GM23248 (cell line): ENCODE results near the gene HSP90AB1. TPM values are rescaled to one million over a fixed set of nuclear protein-coding genes. Genes with fewer than 3 reads are reported as not detected.

Source experiments
- DNase-seq: peaks from one replicate; pipeline ENCODE4 v3.0.0-alpha.2; 2015
- H2AFZ ChIP-seq: fragments of 200-600 bp; sonication (generic); 2 replicates; pipeline ENCODE4 v1.6.1; 2016; ENCODE audit warnings: antibody characterized with exemption
- H3F3A ChIP-seq: fragments of 200-600 bp; sonication (generic); 2 replicates; pipeline ENCODE4 v1.6.1; 2016; ENCODE audit warnings: mild to moderate bottlenecking, antibody characterized with exemption, mixed run types; ENCODE audit not compliant: insufficient read depth
- H3K27ac ChIP-seq: fragments of 200-600 bp; sonication (generic); 2 replicates; pipeline ENCODE4 v1.5.1; 2016; ENCODE audit warnings: mild to moderate bottlenecking
- H3K27me3 ChIP-seq: fragments of 200-600 bp; sonication (generic); replicated peaks from 2 replicates; pipeline ENCODE4 v1.6.1; 2016; ENCODE audit warnings: mild to moderate bottlenecking; ENCODE audit not compliant: insufficient read depth
- H3K36me3 ChIP-seq: fragments of 200-600 bp; sonication (generic); 2 replicates; pipeline ENCODE4 v1.6.1; 2016; ENCODE audit warnings: low read depth, mild to moderate bottlenecking
- H3K4me1 ChIP-seq: fragments of 200-600 bp; sonication (generic); 2 replicates; pipeline ENCODE4 v1.6.1; 2016; ENCODE audit warnings: mild to moderate bottlenecking; ENCODE audit not compliant: insufficient read depth
- H3K4me2 ChIP-seq: fragments of 200-600 bp; sonication (generic); one replicate; pipeline ENCODE4 v1.6.1; 2016; ENCODE audit warnings: mild to moderate bottlenecking; ENCODE audit not compliant: unreplicated experiment
- H3K4me3 ChIP-seq: fragments of 200-600 bp; sonication (generic); 2 replicates; pipeline ENCODE4 v1.5.1; 2016; ENCODE audit warnings: mild to moderate bottlenecking
- H3K79me2 ChIP-seq: fragments of 200-600 bp; sonication (generic); 2 replicates; pipeline ENCODE4 v1.6.1; 2016; ENCODE audit warnings: mild to moderate bottlenecking; ENCODE audit not compliant: insufficient read depth
- H3K9ac ChIP-seq: fragments of 200-600 bp; sonication (generic); 2 replicates; pipeline ENCODE4 v1.6.1; 2016; ENCODE audit warnings: mild to moderate bottlenecking
- H3K9me2 ChIP-seq: fragments of 200-600 bp; sonication (generic); 2 replicates; pipeline ENCODE4 v1.6.1; 2016; ENCODE audit warnings: mixed run types, mild to moderate bottlenecking, moderate library complexity; ENCODE audit not compliant: insufficient read depth
- H3K9me3 ChIP-seq: fragments of 200-600 bp; sonication (generic); one replicate; pipeline ENCODE4 v1.6.1; 2017; ENCODE audit warnings: low read depth
- H4K20me1 ChIP-seq: fragments of 200-600 bp; sonication (generic); 2 replicates; pipeline ENCODE4 v1.6.0; 2016; ENCODE audit not compliant: insufficient read depth
- EZH2 ChIP-seq: fragments of 200-600 bp; sonication (generic); IDR thresholded peaks from 2 replicates; pipeline ENCODE4 v1.6.1; 2018; ENCODE audit warnings: antibody characterized with exemption, mild to moderate bottlenecking; ENCODE audit not compliant: insufficient read depth, poor library complexity, severe bottlenecking
- EZH2phosphoT487 ChIP-seq: fragments of 200-600 bp; sonication (generic); IDR thresholded peaks from 2 replicates; pipeline ENCODE4 v1.6.1; 2018; ENCODE audit warnings: antibody characterized with exemption, moderate library complexity, mild to moderate bottlenecking, low read depth; ENCODE audit not compliant: insufficient read depth
- WGBS, 2 experiments: methylation state at CpG; one replicate each; pipeline ENCODE4 v1.1.6; 2015 to 2017; ENCODE audit warnings: low lambda C conversion rate in 2 of 2, low coverage in 1 of 2; ENCODE audit errors: missing lambda C conversion rate in 2 of 2; 5-methylcytosine and 5-hydroxymethylcytosine counted together
- in situ Hi-C: fragments of 300-500 bp; cut with MboI; formaldehyde crosslinking; loops from 2 replicates; pipeline ENCODE4 v1.15.0; 2020
- polyA plus RNA-seq: library from polyadenylated mRNA; unstranded; fragments of >200 nt; fragmentation: Nextera tagmentation; extraction: Ambion mirVana; gene quantifications from 2 replicates; pipeline ENCODE4 v1.2.1, GENCODE V29; 2016
- total RNA-seq: library from RNA; depleted of rRNA; stranded (reverse); fragments of >200 nt; shearing (Covaris generic); gene quantifications from 2 replicates; pipeline ENCODE4 v1.2.3, GENCODE V29; 2014

Gene HSP90AB1
- total and polyA plus RNA-seq, 2 experiments from 2014 or later: 392 to 732 TPM

DNA sequence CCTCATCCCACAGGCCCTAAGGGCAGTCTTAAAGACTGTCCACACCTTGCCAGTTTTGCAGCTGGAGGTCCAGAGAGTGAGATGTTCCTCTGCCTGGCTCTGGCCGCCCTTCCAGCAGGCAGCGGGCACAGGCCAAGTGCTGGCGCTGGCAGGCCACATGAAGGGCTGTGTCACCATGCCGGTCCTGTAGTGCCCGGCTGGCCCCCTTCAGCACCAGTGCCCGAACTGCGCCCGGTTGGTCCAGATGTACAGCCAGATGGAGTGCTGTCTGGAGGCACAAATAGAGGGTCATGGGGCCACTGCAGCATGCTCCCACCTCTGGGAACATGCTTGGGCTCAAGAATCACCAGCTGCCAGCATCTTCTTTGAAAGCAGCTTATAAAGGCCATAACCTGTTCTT, 14.7 kb downstream of the HSP90AB1 start:
- WGBS, 2 experiments: 91 to 95% methylated on average over 8 of the region's 8 CpGs
- no peak for TF ChIP-seq EZH2
- no peak for TF ChIP-seq EZH2phosphoT487
- Histone ChIP-seq H4K20me1 (no peaks in the 10 kb centered on the region), H3F3A (peaks cover 10% of the 10 kb centered on the region), H3K27ac (no peak overlapping the region), H3K9me3 (no peaks in the 10 kb centered on the region), H3K9ac (no peak overlapping the region), H3K79me2 (peaks cover 29% of the 10 kb centered on the region), H3K9me2 (no peaks in the 10 kb centered on the region), H2AFZ (no peak overlapping the region), H3K4me1 (peaks cover 24% of the 10 kb centered on the region), H3K27me3 (no peaks in the 10 kb centered on the region), H3K4me3 (no peak overlapping the region), H3K4me2 (no peak overlapping the region), H3K36me3 (no peaks in the 10 kb centered on the region)
- DNase-seq: no peak
- in situ Hi-C loops: no loop called here

DNA sequence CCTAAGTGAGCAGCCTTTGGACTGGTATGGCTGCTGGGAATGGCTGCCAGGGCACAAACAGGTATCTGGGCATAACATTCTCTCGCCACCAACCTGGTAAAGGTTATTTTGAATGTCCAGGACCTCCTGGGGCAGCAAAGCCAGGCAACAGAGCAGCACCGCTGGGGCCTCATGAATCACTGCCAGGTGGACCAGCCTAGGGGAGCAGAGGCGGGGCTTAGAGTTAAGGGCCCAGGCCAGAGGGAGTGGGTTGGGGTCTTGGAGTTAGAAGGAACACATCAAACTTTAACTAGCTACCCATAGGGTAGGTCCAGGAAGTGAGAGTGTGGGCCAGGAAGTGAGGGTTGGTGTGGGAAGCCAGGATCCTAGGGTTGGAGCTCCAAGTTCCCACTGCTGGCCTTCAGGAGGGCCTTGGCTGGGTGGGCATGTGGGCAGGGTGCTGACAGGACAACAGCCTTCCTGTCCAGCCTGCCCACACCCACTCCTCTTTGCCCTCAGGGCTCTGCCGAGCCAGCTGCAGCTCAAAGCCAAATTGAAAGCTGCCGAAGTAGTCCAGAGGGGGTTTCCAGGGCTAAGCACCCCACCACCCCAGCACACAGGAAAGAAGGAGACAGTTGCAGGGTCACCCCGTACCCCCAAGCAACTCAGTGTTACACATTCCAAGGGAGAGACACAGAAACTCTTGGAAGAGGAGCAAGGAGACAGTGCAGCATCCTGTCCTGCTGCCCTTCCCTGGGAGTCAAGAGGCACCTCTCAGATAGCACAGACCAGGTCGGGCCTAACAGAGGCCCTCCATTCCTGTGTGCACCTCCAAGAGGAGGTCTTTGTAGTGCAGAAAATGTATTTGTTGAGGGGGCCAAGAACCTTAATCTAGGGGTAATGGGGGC, 15.8 kb downstream of the HSP90AB1 start:
- H3F3A ChIP-seq: peaks cover 9% of the 10 kb centered on the region; the same call in 1 of the 2 replicates
- no peak overlapping the region for H2AFZ ChIP-seq
- no peaks in the 10 kb centered on the region for H3K9me3 ChIP-seq
- H3K4me2 ChIP-seq: no peak overlapping the region
- H3K27me3 ChIP-seq: no peaks in the 10 kb centered on the region
- DNase-seq: no peak
- in situ Hi-C loops: no loop called here
- no peak overlapping the region for H3K4me3 ChIP-seq
- no peak for TF ChIP-seq EZH2
- H3K27ac ChIP-seq: no peak overlapping the region
- peaks cover 23% of the 10 kb centered on the region for H3K4me1 ChIP-seq
- 84 to 85% methylated on average over 7 of the region's 7 CpGs for WGBS, 2 experiments
- H3K79me2 ChIP-seq: peaks cover 23% of the 10 kb centered on the region
- no peak overlapping the region for H3K9ac ChIP-seq
- no peaks in the 10 kb centered on the region for H3K9me2 ChIP-seq
- H4K20me1 ChIP-seq: no peaks in the 10 kb centered on the region
- H3K36me3 ChIP-seq: no peaks in the 10 kb centered on the region

DNA sequence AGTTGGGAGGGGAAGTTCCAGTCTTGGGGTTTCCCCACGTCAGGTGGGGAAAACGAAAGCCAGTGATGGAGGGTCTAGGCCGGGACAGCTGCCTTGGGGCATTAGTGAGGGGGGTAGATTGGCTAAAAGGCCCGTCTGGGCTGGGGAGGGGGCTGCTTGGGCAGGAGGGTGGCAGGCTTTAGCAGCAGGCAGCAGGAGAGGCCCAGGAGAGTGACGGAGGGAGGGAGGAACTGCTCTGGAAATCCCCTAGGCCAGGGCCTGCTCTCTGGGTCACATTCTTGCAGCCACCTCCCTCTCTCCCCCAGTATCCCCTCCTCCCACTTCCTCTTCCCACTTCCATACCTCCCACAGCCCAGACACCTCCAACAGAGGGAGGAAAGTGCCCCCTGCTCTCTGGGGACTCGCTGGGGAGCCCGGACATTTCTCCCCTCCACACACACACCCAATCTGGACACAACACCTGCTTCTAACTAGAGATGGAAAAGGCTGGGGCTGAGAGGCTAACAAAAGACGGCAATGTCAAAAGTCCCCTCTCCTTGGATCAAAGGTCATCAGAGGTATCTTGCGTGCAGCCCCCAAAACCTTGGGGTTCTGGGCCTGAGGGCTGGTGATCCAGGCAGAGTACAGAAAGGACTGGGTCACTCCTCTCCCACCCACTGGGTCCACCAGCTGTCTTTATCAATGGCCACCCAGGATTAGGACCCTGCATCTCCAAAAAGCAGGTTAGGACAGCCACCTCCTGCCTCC, 16.6 kb downstream of the HSP90AB1 start:
- Histone ChIP-seq H3K9me3 (no peaks in the 10 kb centered on the region), H3K79me2 (peaks cover 23% of the 10 kb centered on the region), H3K27ac (no peak overlapping the region), H3K4me1 (peaks cover 20% of the 10 kb centered on the region), H2AFZ (no peak overlapping the region), H3K4me3 (peak overlapping the region; percentile 87), H3K27me3 (peaks cover 4% of the 10 kb centered on the region; the same call in 1 of the 2 replicates), H3F3A (peaks cover under 1% of the 10 kb centered on the region; the same call in 1 of the 2 replicates), H3K36me3 (no peaks in the 10 kb centered on the region), H3K9me2 (no peaks in the 10 kb centered on the region), H4K20me1 (no peaks in the 10 kb centered on the region), H3K9ac (no peak overlapping the region), H3K4me2 (peak overlapping the region; percentile 88)
- in situ Hi-C loops: no loop called here
- TF ChIP-seq EZH2 (no peak), EZH2phosphoT487 (no peak)
- no peak for DNase-seq
- 58 to 66% methylated on average over 7 to 9 of the region's 9 CpGs for WGBS, 2 experiments

DNA sequence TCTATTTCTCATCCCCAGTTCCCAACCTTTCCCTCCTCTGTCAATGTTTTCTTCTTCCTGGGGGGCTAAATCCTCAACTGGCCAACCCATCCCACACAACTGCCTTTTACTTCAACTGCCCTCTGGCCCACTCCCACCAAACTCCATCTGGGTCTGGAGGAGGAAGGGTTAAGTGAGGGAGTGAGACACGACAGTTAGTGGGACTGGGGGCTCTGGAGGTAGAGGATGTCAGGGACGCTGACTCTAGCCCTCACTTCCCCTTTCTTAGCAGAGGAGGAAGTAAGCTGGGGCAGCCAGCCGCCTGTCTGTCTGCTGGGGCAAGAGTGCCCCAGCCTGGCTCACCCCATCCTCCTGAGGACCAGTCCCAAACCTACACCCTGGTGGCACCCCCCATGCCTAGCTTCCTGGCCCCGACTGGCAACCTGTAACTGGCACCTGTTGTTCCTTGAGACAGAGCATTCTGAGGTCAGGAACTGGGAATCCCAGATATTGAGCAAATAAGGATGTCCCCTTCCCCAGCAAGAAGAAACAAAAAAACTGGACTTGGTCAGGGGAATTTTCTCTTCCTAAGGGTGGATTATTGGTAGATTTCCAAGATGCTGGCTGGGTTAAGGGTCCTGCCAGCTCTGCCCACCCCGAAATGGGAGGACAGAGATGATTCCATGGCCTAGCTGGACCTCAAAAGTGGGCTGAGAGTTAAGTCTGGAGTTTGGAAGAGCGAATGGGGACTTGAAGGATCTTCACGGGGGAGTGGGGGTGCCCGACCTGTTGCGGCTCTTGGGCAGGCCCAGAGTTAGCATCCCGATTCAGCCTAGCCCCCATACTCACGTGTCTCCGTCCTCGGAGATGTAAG, 17.5 kb downstream of the HSP90AB1 start:
- Histone ChIP-seq H3K27ac (no peak overlapping the region), H3K79me2 (peaks cover 23% of the 10 kb centered on the region), H3K27me3 (peaks cover 12% of the 10 kb centered on the region), H3K4me3 (peak overlapping the region; percentile 87), H3K4me1 (peaks cover 20% of the 10 kb centered on the region), H3K9me2 (no peaks in the 10 kb centered on the region), H3K4me2 (peak overlapping the region; percentile 88), H2AFZ (peak overlapping the region; percentile 79), H3K9me3 (no peaks in the 10 kb centered on the region), H3F3A (no peaks in the 10 kb centered on the region), H4K20me1 (no peaks in the 10 kb centered on the region), H3K36me3 (no peaks in the 10 kb centered on the region), H3K9ac (peak overlapping the region; percentile 81)
- peak; percentile 51 for DNase-seq
- 4 to 6% methylated on average over 13 of the region's 13 CpGs for WGBS, 2 experiments
- in situ Hi-C loops: no loop called here
- no peak for TF ChIP-seq EZH2phosphoT487
- TF ChIP-seq EZH2: no peak
